Stimulated activated CD4-positive, alpha-beta T cell treated with anti-CD3 and anti-CD28 coated beads, Interleukin-1b, Interleukin-23, amount 100 ng/mL, for 4 hours (primary cell): ENCODE measurements around the gene ZNF146.
"Not testable (repeated sequence)": the region's sequence is repeated elsewhere in the genome, so short reads cannot be mapped to it uniquely, and the experiment has no call there.

Source experiments
- DNase-seq, 2 donors: peaks; one replicate each; pipeline ENCODE4 v3.0.0-alpha.2; 2020; ENCODE audit warnings: low read depth in 2 of 2

Gene ZNF146

GRCh38 chr19:36233626-36234025, 18.7 kb downstream of the ZNF146 start:
- not testable (repeated sequence) for DNase-seq

- no peak for DNase-seq
Observed at GRCh38 chr19:36236304-36236945, 21.5 kb downstream of the ZNF146 start.

- DNase-seq: no peak
Observed at GRCh38 chr19:36236946-36237310, 22.0 kb downstream of the ZNF146 start.

GRCh38 chr19:36244066-36244465, 29.2 kb downstream of the ZNF146 start:
- DNase-seq: no peak

GRCh38 chr19:36245210-36246005, 30.5 kb downstream of the ZNF146 start:
- no peak for DNase-seq

GRCh38 chr19:36246006-36246481, 31.1 kb downstream of the ZNF146 start:
- no peak for DNase-seq

GRCh38 chr19:36252047-36252446, 37.1 kb downstream of the ZNF146 start:
- no peak for DNase-seq

- DNase-seq: no peak
Observed at GRCh38 chr19:36254848-36255247, 39.9 kb downstream of the ZNF146 start.

GRCh38 chr19:36255316-36255715, 40.4 kb downstream of the ZNF146 start:
- no peak for DNase-seq

GRCh38 chr19:36256064-36256463, 41.2 kb downstream of the ZNF146 start:
- DNase-seq: no peak

GRCh38 chr19:36256853-36257519, 42.1 kb downstream of the ZNF146 start:
- no peak for DNase-seq

GRCh38 chr19:36257520-36257876, 42.6 kb downstream of the ZNF146 start:
- DNase-seq: no peak

GRCh38 chr19:36258028-36258875, 43.3 kb downstream of the ZNF146 start:
- no peak for DNase-seq

GRCh38 chr19:36259211-36259610, 44.3 kb downstream of the ZNF146 start:
- no peak for DNase-seq

- no peak for DNase-seq
Observed at GRCh38 chr19:36265064-36265463, 50.2 kb downstream of the ZNF146 start.

GRCh38 chr19:36265856-36266374, 51.0 kb downstream of the ZNF146 start:
- no peak for DNase-seq

- DNase-seq: no peak
Observed at GRCh38 chr19:36266375-36266961, 51.6 kb downstream of the ZNF146 start.

- no peak for DNase-seq
Observed at GRCh38 chr19:36267061-36267845, 52.3 kb downstream of the ZNF146 start.

- not testable (repeated sequence) for DNase-seq
Observed at GRCh38 chr19:36268081-36268480, 53.2 kb downstream of the ZNF146 start.

GRCh38 chr19:36268591-36268990, 53.7 kb downstream of the ZNF146 start:
- not testable (repeated sequence) for DNase-seq
